ENCODE measurements around the gene LARGE1.

LARGE1 gene

DNA sequence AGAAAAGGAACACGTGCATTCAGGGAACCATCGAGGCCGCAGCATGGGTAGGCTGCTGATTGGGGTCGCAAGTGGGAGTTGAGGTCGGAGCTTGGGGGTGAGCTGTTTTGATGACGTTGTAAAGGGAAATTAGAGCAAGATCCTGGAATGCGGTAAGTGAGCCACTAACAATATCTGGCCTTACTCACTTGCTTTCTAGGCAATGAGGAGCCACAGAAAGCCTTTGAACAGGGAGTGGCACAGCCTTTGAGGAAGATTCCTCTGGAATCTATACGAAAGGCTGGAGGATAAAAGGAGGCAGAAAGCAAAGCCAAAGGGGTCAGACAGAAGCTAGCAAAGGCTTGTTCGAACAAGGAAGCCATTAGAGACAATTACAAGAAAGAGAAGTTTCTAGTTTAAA is 197.5 kb downstream of the LARGE1 start:
- no peak for DNase-seq (ENCODE audit: low read depth in 2 of 2)

DNA sequence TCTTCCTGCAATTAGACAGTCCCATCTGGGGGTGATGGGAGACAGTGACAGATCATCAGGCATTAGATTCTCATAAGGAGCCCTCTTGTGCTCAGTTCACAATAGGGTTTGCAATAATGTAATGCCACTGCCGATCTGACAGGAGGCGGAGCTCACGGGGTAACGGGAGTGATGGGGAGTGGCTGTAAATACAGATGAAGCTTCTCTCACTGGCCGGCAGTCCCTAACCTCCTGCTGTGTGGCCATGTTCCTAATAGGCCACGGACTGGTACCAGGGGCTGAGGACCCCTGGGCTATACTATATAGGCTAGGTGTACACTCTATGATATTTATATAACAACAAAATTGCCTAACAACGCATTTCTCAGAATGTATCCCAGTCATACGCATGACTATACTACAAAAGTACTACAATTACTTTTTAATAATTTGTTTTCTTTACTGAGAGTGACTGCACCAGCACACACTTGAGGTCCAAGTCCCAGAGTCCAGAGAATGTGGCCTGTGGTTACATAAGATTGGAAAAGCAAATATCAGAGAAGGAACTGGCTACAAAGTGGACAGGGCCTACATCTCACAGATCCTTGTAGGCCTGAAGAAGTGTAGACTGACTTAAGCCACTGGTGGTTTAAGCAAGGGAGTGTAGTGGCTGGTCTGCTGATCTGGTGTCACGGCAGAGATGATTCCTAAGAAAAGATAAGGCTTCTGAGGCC is 200.0 kb downstream of the LARGE1 start:
- DNase-seq (ENCODE audit: low read depth in 2 of 2) = no peak

DNA sequence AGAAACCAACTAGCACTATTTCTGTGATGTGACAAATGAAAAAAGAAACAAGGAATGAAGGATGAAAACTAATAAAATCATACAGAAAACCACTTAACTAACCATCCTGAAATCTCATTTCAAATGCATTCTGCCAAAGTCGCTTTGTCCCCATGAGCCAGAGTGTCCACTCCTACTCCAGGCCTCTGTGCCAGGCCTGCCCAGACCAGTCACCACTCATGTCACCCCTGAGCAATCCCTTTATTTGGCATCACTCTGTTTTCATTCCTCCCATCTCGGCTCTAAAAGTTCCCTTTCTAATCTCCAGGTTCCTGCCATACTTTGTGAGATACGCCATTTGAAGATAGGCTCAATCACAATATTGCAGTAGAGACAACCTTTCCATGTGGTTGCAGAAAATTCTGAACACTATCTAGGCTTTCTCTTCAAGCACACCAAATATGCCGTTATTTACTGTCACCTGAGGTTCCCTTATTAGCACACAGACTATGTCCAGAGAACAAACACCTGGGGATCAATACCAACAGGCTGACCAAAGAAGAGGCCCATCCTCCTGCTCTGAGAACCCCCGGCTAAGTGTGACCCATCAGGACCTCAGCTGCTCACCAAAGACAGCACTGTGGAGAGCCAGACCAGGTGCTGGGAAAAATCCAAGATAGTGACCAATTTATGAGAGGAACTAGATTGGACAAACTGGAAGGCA is 202.4 kb downstream of the LARGE1 start:
- no peak for DNase-seq (ENCODE audit: low read depth in 2 of 2)

DNA sequence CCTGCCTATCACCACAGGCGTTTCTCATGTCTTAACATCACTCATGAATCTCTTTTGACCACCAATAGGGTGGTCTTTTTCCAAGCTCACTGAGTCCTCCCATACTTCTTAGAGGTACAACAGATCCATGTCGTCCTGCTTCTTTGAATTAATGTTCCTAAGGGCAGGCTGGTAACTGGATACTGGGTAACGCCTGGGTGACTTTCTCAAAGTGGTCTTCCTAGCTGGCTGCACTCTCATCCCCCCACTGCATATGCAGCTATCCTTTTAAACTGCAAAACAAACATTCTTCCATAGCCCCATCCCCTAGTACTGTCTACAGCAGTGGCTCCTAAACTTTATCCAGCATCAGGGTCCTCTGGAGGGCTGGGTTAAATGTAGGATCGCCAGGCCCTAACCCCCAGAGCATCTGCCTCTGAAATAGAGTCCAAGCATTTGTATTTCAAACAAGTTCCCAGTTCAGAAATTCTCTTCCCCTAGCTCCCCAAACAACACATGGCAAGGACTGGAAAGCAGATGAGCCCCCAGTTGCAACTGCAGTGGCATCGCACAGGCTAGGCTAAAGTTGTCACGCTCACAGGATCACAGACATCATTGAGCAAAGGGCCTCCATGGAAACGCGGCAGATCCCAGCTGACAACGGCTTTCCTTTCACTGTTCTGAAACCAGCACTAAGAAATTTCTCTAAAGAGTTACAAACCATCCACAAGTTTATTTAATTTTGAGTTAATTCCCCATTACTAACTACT is 204.9 kb downstream of the LARGE1 start:
- DNase-seq (ENCODE audit: low read depth in 2 of 2) = no peak

DNA sequence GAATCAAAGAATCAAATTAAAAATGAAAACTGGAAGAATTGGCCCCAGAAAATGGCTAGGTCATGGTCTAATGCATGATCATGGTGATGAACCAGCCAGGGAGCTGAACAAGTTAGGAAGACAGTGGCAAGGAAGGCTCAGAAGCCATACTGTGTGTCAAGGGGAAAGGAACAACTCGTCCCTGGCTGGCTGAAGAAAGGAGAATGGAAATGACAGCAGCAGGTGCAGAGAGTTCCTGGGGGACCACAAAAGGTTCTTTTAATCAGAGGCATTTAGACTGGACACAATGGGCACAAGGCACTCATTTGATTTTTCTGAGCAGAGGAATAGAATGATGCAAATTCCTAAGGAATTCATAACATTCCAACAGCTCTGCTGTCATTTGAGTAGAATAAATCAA is 209.9 kb downstream of the LARGE1 start:
- no peak for DNase-seq (ENCODE audit: low read depth in 2 of 2)

DNA sequence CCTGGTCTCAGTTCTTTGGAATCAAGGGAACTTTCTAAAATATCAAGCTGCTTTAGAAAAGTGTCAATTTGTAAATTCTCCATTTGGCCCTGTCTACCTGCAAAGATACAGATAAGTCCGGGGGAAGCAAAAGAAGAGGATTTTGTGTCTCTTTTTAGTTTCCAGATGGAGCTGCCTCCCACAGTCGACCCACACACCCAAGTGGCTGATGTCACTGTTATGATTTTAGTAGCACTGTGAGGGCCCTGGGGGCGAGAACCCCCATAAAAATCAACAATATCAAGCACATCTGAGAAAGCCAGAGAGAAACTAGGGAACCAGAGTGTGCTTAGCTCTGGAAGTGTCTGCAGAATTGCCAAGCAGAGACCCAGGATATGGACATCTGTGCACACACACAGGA is 212.7 kb downstream of the LARGE1 start:
- no peak for DNase-seq (ENCODE audit: low read depth in 2 of 2)

DNA sequence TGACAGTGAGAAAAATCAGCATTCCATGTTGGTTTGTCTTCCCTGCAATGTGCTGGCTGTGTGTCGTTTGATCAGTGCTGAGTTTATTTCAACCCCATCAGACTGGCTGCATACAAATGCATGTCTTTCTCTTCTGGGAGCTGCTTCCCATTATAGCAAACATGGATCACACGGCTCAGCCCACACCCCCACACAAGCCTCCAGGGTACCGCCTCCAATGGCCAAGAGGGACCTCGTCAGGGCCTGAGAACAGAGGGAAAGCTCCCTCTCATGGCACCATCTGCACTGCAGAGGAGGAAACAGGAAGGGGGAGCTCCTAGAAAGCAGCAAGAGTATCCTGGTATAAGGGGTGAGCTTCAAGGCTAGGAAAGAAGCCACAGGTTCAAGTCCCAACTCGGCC is 214.2 kb downstream of the LARGE1 start:
- no peak for DNase-seq (ENCODE audit: low read depth in 2 of 2)

DNA sequence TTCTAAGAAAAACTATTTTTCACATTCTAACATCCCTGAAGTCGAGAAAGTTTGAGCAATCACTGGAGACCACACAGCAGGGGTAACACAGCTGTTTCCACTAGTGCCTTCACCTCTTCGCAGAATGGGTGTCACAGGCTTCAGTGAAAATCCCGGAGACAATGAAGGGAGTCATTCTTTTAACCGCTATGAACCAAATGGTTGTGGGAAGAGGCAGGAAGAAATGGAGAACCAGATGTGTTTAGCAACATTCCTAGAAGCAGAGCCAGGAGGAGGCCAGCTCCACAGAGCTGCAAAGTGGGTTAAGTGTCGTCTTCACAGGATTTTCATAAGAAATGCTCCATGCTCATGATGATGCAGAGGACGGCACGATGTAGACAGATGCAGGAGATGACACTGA is 221.1 kb downstream of the LARGE1 start:
- no peak for DNase-seq (ENCODE audit: low read depth in 2 of 2)

DNA sequence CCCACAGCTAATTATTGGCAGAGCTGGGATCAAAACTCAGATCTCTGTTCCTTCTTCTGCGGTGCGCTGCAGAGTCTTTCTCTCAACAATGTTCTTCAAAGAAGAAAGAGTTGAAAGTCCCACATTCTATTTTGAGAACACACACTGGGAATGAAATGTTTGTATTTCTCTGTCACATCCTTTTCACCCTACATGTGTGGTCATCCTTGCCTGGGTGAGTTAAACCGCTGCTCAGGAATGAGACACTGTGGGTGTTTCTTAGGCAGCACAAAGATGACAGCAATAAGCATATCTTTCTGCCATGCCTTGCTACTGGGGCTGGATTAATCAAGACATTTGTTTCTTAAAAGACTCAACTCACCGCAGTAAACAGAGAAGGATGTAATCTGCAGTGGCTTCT is 222.6 kb downstream of the LARGE1 start:
- DNase-seq (ENCODE audit: low read depth in 2 of 2) = no peak

DNA sequence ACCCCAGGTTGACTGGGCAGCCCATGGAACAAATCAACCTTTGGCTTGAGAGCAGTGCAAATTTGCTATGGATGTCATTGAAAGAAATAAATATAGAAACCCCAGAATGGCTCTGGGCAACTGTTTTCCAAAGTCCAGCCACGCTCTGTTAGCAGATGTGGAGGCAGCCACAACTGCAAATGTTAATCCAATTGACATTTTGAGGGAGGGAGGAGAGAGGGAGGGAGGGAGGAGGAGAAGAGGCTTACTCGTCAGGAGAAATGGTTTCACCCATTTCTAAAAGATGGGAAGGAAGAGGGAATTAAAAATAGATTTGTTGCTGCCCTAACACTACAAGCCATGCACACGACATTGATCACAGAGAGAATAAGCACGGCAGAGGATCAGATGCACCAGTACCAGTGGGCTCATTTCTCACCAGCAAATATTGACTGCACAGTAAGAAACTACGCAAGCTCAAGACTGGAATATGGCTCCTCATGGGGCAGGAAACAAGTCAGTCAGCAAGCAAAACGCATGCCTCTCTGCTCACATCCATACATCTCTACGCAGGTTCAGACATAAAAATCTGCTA is 229.1 kb downstream of the LARGE1 start:
- no peak for DNase-seq (ENCODE audit: low read depth in 2 of 2)

DNA sequence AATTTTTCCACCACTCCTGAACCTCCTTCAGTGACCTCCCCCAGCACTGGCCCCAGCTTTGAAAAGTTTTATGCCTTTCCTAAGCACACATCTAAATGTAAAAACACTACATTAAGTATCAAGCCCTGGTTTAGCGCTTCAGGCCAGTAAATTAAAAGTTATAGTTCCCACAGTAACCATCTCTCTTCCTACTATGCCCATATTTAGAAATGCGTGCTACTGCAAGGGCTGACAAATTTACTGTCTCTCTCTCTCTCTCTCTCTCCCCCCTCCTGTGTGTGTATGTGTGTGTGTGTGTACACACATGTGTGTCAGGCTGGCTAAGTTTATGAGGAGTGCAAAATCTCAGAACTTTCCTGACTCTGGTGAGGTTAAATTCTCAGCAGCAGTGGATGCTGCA is 231.4 kb downstream of the LARGE1 start:
- DNase-seq (ENCODE audit: low read depth in 2 of 2) = no peak

DNA sequence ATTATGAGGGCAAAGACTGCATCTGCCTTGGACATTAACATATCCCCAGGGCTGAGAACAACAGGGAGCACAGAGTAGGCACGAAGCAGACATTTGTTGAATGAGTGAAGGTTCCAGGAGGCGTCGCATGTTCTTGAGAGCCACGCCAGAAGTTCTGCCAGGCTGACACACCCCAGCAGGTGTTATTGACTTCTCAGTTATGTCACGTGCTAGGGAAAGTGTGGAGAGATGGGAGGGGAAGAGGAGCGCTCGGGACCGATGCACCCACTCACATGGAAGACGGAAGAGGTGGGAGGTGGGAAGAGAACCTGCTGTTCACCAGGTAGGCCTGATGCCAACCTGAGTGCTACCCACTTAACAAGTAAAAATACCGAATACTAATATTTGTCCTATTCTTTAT is 232.8 kb downstream of the LARGE1 start:
- DNase-seq (ENCODE audit: low read depth in 2 of 2) = no peak

DNA sequence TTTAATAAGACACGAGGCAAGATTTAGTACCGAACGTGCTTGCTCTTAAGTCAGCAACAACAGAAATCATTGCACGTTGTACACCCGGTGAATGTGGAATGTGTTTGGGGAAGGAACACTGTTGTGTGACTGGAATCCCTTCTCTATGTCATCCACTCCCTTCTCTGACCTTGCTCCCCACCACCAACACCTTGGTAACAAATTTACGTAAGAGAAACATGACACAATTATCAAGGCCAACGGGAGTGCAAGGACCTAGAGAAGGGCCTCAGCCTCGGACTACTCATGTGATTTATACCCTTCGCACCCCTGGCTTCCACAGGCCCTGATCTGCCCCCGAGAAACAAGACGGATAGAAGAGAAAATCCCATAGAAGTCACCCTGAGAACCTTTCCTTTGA is 236.2 kb downstream of the LARGE1 start:
- no peak for DNase-seq (ENCODE audit: low read depth in 2 of 2)

DNA sequence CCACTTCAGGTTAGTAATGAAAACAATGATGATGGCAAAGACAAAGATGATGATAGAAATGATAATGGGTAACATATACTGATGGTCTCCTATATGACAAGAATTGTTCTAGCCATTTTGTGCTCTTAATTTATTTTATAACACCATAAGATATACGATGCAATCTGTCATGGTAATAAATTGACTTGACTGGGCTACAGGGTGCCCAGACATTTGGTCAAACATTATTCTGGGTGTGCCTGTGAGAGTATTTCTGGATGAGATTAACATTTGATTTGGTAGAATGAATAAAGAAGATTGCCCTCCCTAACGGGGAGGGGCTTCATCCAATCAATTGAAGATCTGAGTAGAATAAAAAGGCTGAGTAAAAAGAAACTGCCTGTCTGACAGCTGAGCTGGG is 237.3 kb downstream of the LARGE1 start:
- no peak for DNase-seq (ENCODE audit: low read depth in 2 of 2)

DNA sequence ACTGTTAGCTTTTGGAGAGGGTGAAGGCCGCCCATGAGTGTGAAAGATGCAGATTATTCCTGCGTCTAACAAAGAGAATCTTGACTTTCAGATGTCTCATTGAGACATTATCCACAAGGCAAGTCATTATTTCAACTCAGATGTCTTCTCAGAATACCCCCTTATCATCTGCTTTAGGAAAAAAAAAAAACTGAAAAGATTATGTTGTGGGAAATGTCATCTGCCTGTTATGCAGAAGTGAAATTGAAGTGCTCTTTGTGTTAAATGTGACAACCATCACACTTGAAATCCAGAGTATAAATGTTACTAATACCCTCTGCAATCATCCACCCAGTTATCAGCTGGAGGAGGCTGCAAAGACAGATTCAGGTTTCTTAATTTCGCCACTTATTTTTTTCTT is 239.6 kb downstream of the LARGE1 start:
- DNase-seq (ENCODE audit: low read depth in 2 of 2) = no peak

DNA sequence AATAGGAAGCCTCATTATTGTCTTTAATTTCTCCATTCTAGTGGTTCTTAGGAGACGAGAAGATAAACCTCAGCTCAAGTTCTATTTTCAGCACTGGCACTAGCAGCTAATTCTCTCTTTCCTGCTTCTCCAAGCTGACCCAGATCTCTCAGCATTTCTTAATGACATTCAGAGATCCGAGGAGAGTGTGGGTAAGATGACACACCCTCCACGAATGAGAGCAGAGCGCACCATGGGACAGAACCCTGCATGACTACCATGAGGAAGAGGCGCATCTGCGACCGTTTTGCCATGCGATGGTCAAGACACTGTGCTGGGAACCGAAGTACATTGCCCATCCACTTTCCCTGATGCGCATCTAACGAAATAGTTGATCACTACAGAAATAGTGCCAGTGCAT is 241.8 kb downstream of the LARGE1 start:
- no peak for DNase-seq (ENCODE audit: low read depth in 2 of 2)

DNA sequence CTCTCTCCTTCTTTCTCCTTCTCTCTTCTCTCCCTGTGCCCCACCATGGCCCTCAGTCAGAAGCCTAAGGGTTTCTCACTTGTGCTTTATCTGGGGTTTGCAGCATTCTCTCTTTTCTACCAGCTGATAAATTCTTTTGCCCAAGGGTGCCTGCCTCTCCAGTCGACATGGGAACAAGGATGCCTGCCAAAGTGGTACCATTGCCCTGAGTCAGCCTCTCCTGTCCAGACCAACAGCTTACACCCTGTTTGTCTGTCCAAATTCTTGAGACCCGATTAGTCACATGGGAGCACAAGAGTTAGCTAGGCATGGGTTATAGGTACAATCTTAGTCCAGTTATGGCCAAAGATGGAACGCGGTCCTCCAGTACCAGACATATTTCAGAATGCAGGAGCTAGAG is 242.7 kb downstream of the LARGE1 start:
- no peak for DNase-seq (ENCODE audit: low read depth in 2 of 2)

DNA sequence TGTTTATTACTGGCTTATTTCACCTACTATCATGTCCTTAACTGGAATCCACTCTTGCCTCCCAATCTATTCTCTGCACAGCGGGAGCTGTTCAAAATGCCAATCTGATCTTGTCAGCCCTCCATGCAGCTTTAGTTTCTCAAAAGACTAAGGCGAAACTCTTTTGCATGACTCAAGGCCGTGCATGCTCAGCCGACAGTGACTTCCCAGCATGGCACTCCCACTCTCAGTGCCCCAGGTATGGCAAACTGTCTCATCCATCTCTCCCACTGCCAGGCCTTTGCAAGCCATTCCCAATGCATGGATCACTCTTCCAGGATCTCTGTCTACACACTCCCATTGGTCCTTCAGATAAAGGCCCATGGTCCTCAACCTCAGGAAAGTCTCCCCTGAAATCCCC is 245.9 kb downstream of the LARGE1 start:
- DNase-seq (ENCODE audit: low read depth in 2 of 2) = no peak

DNA sequence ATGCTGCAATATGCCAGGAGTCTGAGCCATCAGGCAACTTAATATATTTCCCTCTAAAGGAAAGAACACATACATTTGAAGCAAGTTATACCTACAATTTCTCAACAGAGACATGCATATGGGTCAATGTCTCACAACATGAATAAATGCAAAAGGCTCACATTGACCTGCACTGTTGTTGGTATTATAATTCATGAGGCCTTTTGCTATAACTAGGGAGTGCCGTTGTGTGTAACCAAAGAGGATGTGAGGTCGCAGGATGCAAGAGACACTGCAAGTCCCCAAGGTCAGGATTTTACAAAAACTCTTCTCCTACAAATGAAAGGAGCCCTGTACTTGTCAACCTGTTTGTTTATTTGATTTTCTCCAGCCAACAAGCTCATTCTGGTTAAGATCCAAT is 250.5 kb downstream of the LARGE1 start:
- DNase-seq (ENCODE audit: low read depth in 2 of 2) = no peak

DNA sequence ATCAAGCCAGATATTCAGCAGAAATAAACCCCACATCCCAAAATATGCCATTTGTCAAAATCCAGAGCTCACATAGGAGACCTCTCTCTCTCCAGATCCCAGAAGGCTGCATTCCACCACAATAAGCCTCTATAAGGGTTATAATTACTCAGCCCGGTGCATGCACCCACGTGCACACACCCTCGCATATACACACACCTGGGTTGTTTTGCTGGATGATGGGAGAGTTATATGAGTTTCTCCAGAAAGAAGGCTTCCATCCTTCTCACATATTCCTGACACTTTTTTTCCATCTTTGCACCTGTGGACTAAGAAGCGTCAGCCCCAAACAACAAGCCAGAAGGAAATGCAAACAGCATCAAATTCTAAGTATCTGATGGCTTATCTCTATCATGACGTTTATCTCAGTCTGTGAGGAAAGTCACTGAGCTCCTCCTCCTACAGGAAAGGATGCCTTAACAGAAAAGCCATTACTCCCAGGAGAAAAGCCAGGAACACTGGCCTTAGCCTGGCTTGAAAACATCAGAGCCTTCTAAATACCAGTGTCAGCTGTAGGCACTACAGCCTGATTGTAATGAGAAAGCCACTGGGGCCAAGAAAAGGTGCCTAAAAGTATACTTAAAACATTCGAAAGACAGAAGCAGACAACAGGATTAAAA is 253.2 kb downstream of the LARGE1 start:
- no peak for DNase-seq (ENCODE audit: low read depth in 2 of 2)

DNA sequence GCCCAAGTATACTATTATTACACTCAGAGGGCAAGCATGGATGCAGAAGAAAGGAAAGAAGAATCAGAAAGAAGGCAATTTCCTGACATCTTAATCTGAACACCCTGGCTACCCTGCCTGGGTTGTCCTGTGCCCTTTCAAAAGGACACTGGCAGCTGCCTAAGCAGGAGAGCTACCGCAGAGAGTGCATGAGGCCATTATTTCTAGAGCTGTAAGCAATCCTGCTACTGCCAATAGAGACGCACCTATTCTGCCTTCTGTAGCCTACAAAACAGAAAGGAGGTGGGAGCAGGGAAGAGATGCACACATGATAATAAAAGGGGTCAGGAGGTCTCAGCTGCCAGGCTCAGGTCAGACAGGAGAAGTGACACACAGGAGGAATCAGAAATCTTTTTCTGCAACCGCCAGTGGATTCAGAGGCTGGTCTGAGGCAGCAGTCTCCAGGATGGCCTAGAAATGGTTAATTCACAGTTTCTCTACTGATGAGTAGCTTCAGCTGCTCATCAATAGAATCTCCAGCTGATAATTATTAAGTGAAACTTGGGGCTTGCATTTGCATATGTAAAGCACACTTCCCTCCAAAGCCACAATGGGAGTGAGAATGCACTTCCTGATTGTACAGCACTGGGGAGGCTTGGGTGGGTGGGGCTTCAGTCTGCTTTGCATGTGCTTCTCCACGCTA is 253.9 kb downstream of the LARGE1 start:
- no peak for DNase-seq (ENCODE audit: low read depth in 2 of 2)

DNA sequence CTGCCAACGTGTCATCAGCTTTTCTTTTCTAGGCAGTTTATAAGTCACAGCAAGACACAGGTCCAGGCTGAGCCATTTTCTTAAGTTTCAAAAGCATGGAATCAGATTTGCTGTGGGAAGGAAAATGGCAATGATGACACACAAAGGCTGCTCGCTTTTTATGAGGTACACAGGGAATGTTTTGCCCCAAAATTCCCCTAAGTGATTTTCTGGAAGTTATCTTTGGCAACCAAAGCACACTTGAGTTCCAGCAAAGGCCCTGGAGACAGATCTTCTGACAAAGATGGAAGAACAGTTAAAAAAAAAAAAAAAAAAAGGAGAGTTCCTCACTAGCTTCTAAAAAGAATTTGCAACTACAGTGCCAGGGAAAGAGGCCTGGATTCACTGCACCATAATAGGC is 260.8 kb downstream of the LARGE1 start:
- DNase-seq (ENCODE audit: low read depth in 2 of 2) = no peak

All from stimulated activated CD4-positive, alpha-beta T cell treated with anti-CD3 and anti-CD28 coated beads, Interleukin-1b, Interleukin-23, amount 100 ng/mL, for 1 hour (primary cell).